ENCODE measurements around the gene TWNK. TPM values are rescaled to one million over a fixed set of nuclear protein-coding genes. Genes with fewer than 3 reads are reported as not detected.
"Not testable (repeated sequence)": the region's sequence is repeated elsewhere in the genome, so short reads cannot be mapped to it uniquely, and the experiment has no call there.

Gene TWNK
- total RNA-seq, 1 donor from 2014 or later, result 5.1 TPM

- DNase-seq (ENCODE audit: low read depth), result no peak
Observed at GRCh38 chr10:100972904-100973535, 14.3 kb upstream of the TWNK start.

GRCh38 chr10:100975397-100975796, 11.9 kb upstream of the TWNK start:
- DNase-seq (ENCODE audit: low read depth), result not testable (repeated sequence)

GRCh38 chr10:100976906-100977305, 10.4 kb upstream of the TWNK start:
- DNase-seq (ENCODE audit: low read depth), result no peak

- DNase-seq (ENCODE audit: low read depth), result no peak
Observed at GRCh38 chr10:100977436-100977835, 9.9 kb upstream of the TWNK start.

GRCh38 chr10:100978121-100978900, 9.0 kb upstream of the TWNK start:
- DNase-seq (ENCODE audit: low read depth), result no peak

- DNase-seq (ENCODE audit: low read depth), result no peak
Observed at GRCh38 chr10:100978901-100979195, 8.5 kb upstream of the TWNK start.

- DNase-seq (ENCODE audit: low read depth), result no peak
Observed at GRCh38 chr10:100979791-100980272, 7.5 kb upstream of the TWNK start.

- DNase-seq (ENCODE audit: low read depth), result no peak
Observed at GRCh38 chr10:100980311-100980710, 7.0 kb upstream of the TWNK start.

GRCh38 chr10:100980711-100981110, 6.6 kb upstream of the TWNK start:
- DNase-seq (ENCODE audit: low read depth), result no peak

- DNase-seq (ENCODE audit: low read depth), result no peak
Observed at GRCh38 chr10:100981178-100981772, 6.1 kb upstream of the TWNK start.

- no peak for DNase-seq (ENCODE audit: low read depth)
Observed at GRCh38 chr10:100982916-100983830, 4.2 kb upstream of the TWNK start.

GRCh38 chr10:100983868-100984671, 3.3 kb upstream of the TWNK start:
- DNase-seq (ENCODE audit: low read depth), result no peak

- no peak for DNase-seq (ENCODE audit: low read depth)
Observed at GRCh38 chr10:100984672-100985177, 2.6 kb upstream of the TWNK start.

GRCh38 chr10:100985336-100985735, 2.0 kb upstream of the TWNK start:
- DNase-seq (ENCODE audit: low read depth), result no peak

- DNase-seq (ENCODE audit: low read depth), result no peak
Observed at GRCh38 chr10:100986623-100986951, 756 bp upstream of the TWNK start.

GRCh38 chr10:100987685-100988049, 324 bp downstream of the TWNK start:
- DNase-seq (ENCODE audit: low read depth), result no peak

- no peak for DNase-seq (ENCODE audit: low read depth)
Observed at GRCh38 chr10:100988166-100988565, 823 bp downstream of the TWNK start.

GRCh38 chr10:100989088-100989487, 1.7 kb downstream of the TWNK start:
- no peak for DNase-seq (ENCODE audit: low read depth)

GRCh38 chr10:100993986-100994708, 6.8 kb downstream of the TWNK start:
- peak; percentile 70 for DNase-seq (ENCODE audit: low read depth)

- no peak for DNase-seq (ENCODE audit: low read depth)
Observed at GRCh38 chr10:100995181-100995580, 7.8 kb downstream of the TWNK start.
